Cardiac muscle cell (in vitro differentiated cells and primary cell): ENCODE measurements around the gene SERPINE3. TPM values are rescaled to one million over a fixed set of nuclear protein-coding genes. Genes with fewer than 3 reads are reported as not detected.

ENCODE experiments used
- DNase-seq, 2 donors: peaks; one replicate each; pipeline versions ENCODE4 v3.0.0 to v3.0.0-alpha.2; 2010 to 2017; ENCODE audit warnings: low read depth in 1 of 2, low spot score in 1 of 2
- H3K27ac ChIP-seq: fragments of 200-600 bp; sonication (generic); 2 replicates; pipeline ENCODE4 v1.5.1; 2016
- H3K27me3 ChIP-seq: fragments of 200-600 bp; sonication (generic); 2 replicates; pipeline ENCODE4 v1.6.0; 2016; ENCODE audit warnings: control low read depth
- H3K36me3 ChIP-seq: fragments of 200-600 bp; sonication (generic); 2 replicates; pipeline ENCODE4 v1.5.1; 2016; ENCODE audit warnings: control low read depth
- H3K4me1 ChIP-seq: fragments of 200-600 bp; sonication (generic); 2 replicates; pipeline ENCODE4 v1.8.1; 2017; ENCODE audit warnings: low read depth, mild to moderate bottlenecking, mixed run types
- H3K4me3 ChIP-seq: fragments of 200-600 bp; sonication (generic); 2 replicates; pipeline ENCODE4 v1.5.1; 2016; ENCODE audit warnings: mild to moderate bottlenecking
- H3K9me3 ChIP-seq: fragments of 200-600 bp; sonication (generic); 2 replicates; pipeline ENCODE4 v1.5.1; 2017; ENCODE audit warnings: low read depth, mild to moderate bottlenecking, control low read depth
- polyA plus RNA-seq: library from polyadenylated mRNA; unstranded; fragments of >200 nt; fragmentation: Nextera tagmentation; extraction: Ambion mirVana; gene quantifications from 2 replicates; pipeline ENCODE4 v1.2.1, GENCODE V29; 2016
- total RNA-seq: library from RNA; depleted of rRNA; stranded (reverse); fragments of >200 nt; gene quantifications from 2 replicates; pipeline ENCODE4 v1.2.3, GENCODE V29; 2016
- TF ChIP-seq, protein P1 (sequence below): IDR thresholded peaks from 2 replicates; pipeline ENCODE4 v1.5.1; 2012; ENCODE audit warnings: low read depth, mild to moderate bottlenecking, low read length

SERPINE3 gene
- total and polyA plus RNA-seq, 2 experiments from 2014 or later = 0.74 to 0.92 TPM

DNA sequence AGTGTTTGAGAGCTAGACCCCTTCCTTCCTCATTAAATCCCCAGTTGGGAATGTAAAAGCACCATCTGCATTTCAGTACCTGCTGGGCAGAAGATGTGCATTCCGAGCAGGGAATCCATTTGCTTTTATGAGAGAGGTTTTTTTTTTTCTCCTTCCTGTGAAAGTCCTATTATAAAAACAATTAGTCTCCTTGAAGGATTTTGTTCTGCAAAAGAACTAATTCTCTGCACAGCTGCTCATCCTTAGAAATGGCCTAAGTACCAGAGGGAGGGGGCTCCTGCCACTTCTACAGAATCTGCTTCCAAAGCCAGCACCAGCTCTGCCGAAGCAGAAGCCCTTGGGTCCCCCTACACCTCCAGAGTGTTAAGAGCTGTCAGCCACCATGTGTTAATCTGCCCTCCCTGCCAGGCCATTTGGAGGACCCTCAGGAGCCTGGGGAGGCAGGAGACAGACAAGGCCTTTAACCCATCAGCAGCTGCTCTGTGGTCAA lies 36.4 kb upstream of the SERPINE3 start:
- H3K4me1 ChIP-seq = no peaks in the 10 kb centered on the region
- no peaks in the 10 kb centered on the region for H3K27me3 ChIP-seq
- no peaks in the 10 kb centered on the region for H3K36me3 ChIP-seq
- no peaks in the 10 kb centered on the region for H3K9me3 ChIP-seq
- no peak overlapping the region for H3K4me3 ChIP-seq
- H3K27ac ChIP-seq = no peak overlapping the region
- TF ChIP-seq, protein P1, sequence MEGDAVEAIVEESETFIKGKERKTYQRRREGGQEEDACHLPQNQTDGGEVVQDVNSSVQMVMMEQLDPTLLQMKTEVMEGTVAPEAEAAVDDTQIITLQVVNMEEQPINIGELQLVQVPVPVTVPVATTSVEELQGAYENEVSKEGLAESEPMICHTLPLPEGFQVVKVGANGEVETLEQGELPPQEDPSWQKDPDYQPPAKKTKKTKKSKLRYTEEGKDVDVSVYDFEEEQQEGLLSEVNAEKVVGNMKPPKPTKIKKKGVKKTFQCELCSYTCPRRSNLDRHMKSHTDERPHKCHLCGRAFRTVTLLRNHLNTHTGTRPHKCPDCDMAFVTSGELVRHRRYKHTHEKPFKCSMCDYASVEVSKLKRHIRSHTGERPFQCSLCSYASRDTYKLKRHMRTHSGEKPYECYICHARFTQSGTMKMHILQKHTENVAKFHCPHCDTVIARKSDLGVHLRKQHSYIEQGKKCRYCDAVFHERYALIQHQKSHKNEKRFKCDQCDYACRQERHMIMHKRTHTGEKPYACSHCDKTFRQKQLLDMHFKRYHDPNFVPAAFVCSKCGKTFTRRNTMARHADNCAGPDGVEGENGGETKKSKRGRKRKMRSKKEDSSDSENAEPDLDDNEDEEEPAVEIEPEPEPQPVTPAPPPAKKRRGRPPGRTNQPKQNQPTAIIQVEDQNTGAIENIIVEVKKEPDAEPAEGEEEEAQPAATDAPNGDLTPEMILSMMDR = no peak
- peak in 1 of 2 donors; percentile 41 for DNase-seq

DNA sequence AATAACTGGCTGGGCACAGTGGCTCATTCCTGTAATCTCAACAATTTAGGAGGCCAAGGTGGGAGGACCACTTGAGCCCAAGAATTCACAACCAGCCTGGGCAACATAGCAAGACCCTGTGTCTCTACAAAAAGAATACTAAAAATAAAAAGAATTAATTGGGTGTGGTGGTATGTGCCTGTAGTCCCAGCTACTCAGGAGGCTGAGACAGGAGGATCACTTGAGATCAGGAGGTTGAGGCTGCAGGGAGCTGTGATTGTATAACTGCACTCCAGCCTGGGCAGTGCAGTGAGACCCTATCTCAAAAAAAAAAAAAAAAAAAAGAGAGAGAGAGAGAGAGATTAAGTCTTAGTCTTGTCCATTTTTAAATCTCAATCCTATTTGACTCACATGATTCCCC lies 35.6 kb upstream of the SERPINE3 start:
- H3K36me3 ChIP-seq = no peaks in the 10 kb centered on the region
- no peaks in the 10 kb centered on the region for H3K4me1 ChIP-seq
- TF ChIP-seq, protein P1 = no peak
- H3K9me3 ChIP-seq = no peaks in the 10 kb centered on the region
- no peaks in the 10 kb centered on the region for H3K27me3 ChIP-seq
- no peak for DNase-seq
- H3K27ac ChIP-seq = no peak overlapping the region
- H3K4me3 ChIP-seq = no peak overlapping the region

DNA sequence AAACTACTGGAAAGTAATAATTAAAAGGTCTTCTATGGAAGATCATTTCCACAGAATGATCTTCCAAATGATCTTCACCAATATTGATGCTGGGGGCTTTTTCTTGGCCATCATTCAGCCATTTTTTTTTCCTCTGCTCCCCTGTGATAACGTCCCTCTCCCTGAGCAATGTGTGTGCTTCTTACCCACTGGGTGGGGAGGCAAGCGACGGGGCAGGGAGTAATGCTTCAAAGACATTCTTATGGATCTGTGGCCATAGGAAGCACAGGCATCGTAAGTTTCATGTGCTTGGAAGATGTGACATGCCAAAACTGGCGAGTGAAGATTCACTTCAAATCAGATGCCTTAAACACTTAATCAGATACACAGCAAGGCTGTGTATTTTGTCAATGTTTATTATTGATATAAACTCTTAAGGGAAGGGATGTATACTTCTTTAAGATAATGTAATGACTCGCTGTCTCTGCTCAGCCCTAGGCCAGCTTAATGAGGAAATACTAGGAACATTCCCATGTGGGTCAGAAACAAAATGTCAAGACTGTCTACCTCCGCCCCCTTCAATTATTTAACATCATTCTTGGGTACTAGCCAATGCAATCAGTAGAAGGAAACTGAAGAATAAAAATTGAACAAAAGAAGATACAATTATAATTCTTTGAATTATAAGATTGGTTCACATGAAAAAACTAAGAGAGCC lies 34.1 kb upstream of the SERPINE3 start:
- no peaks in the 10 kb centered on the region for H3K4me1 ChIP-seq

DNA sequence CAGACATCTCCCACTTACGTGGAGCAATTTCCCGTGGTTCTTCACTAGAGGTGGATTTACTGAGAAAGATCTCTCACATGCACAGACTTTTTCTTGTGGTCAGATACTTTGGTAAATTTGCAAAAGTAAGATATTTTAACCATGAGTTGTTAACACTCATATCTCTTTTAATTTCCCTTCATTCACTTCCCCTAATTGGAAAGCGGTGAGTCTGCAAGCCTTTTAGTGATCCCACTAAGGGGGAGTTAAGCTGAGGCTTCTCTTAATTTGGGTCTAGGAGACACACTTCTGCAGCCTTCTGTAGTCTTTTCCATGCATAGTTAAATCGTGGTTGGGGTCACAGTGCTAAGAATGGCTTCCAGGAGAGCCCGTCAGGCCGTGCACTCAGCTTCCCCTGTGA lies 30.7 kb upstream of the SERPINE3 start:
- H3K9me3 ChIP-seq = no peaks in the 10 kb centered on the region
- H3K36me3 ChIP-seq = no peaks in the 10 kb centered on the region
- no peak overlapping the region for H3K27ac ChIP-seq
- no peak for DNase-seq
- TF ChIP-seq, protein P1 = no peak
- H3K4me1 ChIP-seq = no peaks in the 10 kb centered on the region
- no peaks in the 10 kb centered on the region for H3K27me3 ChIP-seq
- H3K4me3 ChIP-seq = no peak overlapping the region

More for the DNA sequence above, 34.1 kb upstream of the SERPINE3 start:
- DNase-seq = no peak
- H3K9me3 ChIP-seq = no peaks in the 10 kb centered on the region
- H3K4me3 ChIP-seq = no peak overlapping the region
- TF ChIP-seq, protein P1 = no peak
- H3K27me3 ChIP-seq = no peaks in the 10 kb centered on the region
- H3K36me3 ChIP-seq = no peaks in the 10 kb centered on the region
- H3K27ac ChIP-seq = no peak overlapping the region

DNA sequence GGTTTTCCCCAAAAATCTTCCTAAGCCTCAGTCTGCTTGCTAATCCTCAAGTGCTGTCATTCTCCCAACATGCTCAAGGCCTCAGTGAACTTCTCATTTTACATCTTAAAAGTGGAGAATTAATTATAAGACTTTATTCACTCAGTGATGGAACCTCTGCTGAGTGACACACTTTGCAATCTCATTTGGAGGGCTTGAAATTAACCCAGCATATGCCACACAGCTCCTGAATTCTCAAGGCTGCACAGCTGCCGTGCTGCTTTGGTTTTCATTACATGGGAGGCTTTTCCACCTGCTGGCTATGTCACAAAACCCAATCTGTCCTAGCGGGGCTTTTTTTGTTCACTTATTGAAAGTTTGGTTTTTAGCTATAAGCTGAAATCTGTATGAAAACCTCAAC lies 28.3 kb upstream of the SERPINE3 start:
- H3K36me3 ChIP-seq = no peaks in the 10 kb centered on the region
- H3K9me3 ChIP-seq = no peaks in the 10 kb centered on the region
- DNase-seq = no peak
- no peak overlapping the region for H3K27ac ChIP-seq
- H3K27me3 ChIP-seq = no peaks in the 10 kb centered on the region
- no peaks in the 10 kb centered on the region for H3K4me1 ChIP-seq
- TF ChIP-seq, protein P1 = no peak
- no peak overlapping the region for H3K4me3 ChIP-seq
